ENCODE data around the gene MAX. TPM values are rescaled to one million over a fixed set of nuclear protein-coding genes. Genes with fewer than 3 reads are reported as not detected.
A peak's percentile ranks its signal among the peaks of the same experiment; 100 is the strongest.

MAX gene
- total and polyA plus RNA-seq, 9 of the 15 experiments (the other 6 are each of a cell fraction or from before 2014, with no cell fraction given) = 15.4 to 96.5 (median 51.6) TPM

- TF ChIP-seq ZNF76 (CRISPR knock-in tag; IDR thresholded peaks at IDR 0.05; ENCODE audit: borderline replicate concordance) = no peak
- TF ChIP-seq KLF6 (CRISPR knock-in tag; IDR thresholded peaks at IDR 0.05; ENCODE audit: borderline replicate concordance) = 0 out of 2 replicates have a peak, but pooled peaks have one; percentile 16
- TF ChIP-seq SFPQ (IDR thresholded peaks at IDR 0.05; ENCODE audit: low read depth, low read length) = no peak
- no peak for TF ChIP-seq NCOA1 (IDR thresholded peaks at IDR 0.05; ENCODE audit: low read depth)
- TF ChIP-seq TARDBP (IDR thresholded peaks at IDR 0.05) = no peak
- TF ChIP-seq NCOR1 (IDR thresholded peaks at IDR 0.05) = peak; percentile 78
- no peak for TF ChIP-seq EWSR1 (IDR thresholded peaks at IDR 0.05; ENCODE audit: borderline replicate concordance, low read depth, partially characterized antibody)
- 0 out of 2 replicates have a peak, but pooled peaks have one; percentile 67 for TF ChIP-seq ZNF584 (CRISPR knock-in tag; IDR thresholded peaks at IDR 0.05; ENCODE audit: low read depth)
- no peak for TF ChIP-seq ZNF146 (CRISPR knock-in tag; IDR thresholded peaks at IDR 0.05; ENCODE audit: unreplicated experiment)
- no peak for TF ChIP-seq ATF7 (IDR thresholded peaks at IDR 0.05)
- no peak for TF ChIP-seq EZH2 (IDR thresholded peaks at IDR 0.05; ENCODE audit: borderline replicate concordance, low read depth, low read length)
- no peak for TF ChIP-seq ELK3 (CRISPR knock-in tag; IDR thresholded peaks at IDR 0.05)
- TF ChIP-seq IFI16 (CRISPR knock-in tag; IDR thresholded peaks at IDR 0.05) = no peak
- TF ChIP-seq TBL1XR1 (IDR thresholded peaks at IDR 0.05; ENCODE audit: low read length in 2 of 2) = 0 out of 4 replicates have a peak, but pooled peaks of 1 of the 2 experiments have one; percentile 23
- TF ChIP-seq MLLT1 (IDR thresholded peaks at IDR 0.05) = no peak
- no peak for TF ChIP-seq PHF21A (IDR thresholded peaks at IDR 0.05; ENCODE audit: borderline replicate concordance, low read depth)
- TF ChIP-seq NR2C2 (CRISPR knock-in tag; IDR thresholded peaks at IDR 0.05) = no peak
- no peak for TF ChIP-seq NR2C2 (tag; IDR thresholded peaks at IDR 0.05)
- no peak for TF ChIP-seq NR4A1 (CRISPR knock-in tag; IDR thresholded peaks at IDR 0.05)
- TF ChIP-seq NR4A1 (tag; IDR thresholded peaks at IDR 0.05) = no peak
- no peak for TF ChIP-seq CGGBP1 (CRISPR knock-in tag; IDR thresholded peaks at IDR 0.05)
- peak; percentile 90 for TF ChIP-seq ARID1B (IDR thresholded peaks at IDR 0.05)
- no peak for TF ChIP-seq SAFB2 (IDR thresholded peaks at IDR 0.05; ENCODE audit: borderline replicate concordance, low read depth, low read length, severe bottlenecking)
- TF ChIP-seq NUFIP1 (IDR thresholded peaks at IDR 0.05; ENCODE audit: partially characterized antibody) = no peak
- TF ChIP-seq MEF2A (IDR thresholded peaks at IDR 0.05; ENCODE audit: control insufficient read depth, low read depth, low read length) = no peak
These were observed 57.7 kb downstream of the MAX start (continued) for GRCh38 chr14:65044596-65044959.

All from K562 (cell line).